ENCODE measurements around the gene PRPF40A.

- TF ChIP-seq, protein P1, sequence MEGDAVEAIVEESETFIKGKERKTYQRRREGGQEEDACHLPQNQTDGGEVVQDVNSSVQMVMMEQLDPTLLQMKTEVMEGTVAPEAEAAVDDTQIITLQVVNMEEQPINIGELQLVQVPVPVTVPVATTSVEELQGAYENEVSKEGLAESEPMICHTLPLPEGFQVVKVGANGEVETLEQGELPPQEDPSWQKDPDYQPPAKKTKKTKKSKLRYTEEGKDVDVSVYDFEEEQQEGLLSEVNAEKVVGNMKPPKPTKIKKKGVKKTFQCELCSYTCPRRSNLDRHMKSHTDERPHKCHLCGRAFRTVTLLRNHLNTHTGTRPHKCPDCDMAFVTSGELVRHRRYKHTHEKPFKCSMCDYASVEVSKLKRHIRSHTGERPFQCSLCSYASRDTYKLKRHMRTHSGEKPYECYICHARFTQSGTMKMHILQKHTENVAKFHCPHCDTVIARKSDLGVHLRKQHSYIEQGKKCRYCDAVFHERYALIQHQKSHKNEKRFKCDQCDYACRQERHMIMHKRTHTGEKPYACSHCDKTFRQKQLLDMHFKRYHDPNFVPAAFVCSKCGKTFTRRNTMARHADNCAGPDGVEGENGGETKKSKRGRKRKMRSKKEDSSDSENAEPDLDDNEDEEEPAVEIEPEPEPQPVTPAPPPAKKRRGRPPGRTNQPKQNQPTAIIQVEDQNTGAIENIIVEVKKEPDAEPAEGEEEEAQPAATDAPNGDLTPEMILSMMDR (IDR thresholded peaks at IDR 0.05; ENCODE audit: low read length) = no peak
- TF ChIP-seq EZH2 (IDR thresholded peaks at IDR 0.05; ENCODE audit: borderline replicate concordance, low read length) = no peak
These were observed 78.7 kb downstream of the PRPF40A start for GRCh38 chr2:152638590-152638989.
